LNCAP (cell line): ENCODE results near the gene SLC12A3.

Experiments
- CTCF ChIP-seq: fragments of 450-650 bp; IDR thresholded peaks from 2 replicates; pipeline ENCODE4 v1.5.1; 2017; ENCODE audit warnings: mild to moderate bottlenecking

SLC12A3 gene

GRCh38 chr16:56874800-56875199, 9.8 kb downstream of the SLC12A3 start:
- TF ChIP-seq CTCF, result no peak

GRCh38 chr16:56876048-56876447, 11.0 kb downstream of the SLC12A3 start:
- no peak for TF ChIP-seq CTCF

GRCh38 chr16:56877486-56878182, 12.6 kb downstream of the SLC12A3 start:
- TF ChIP-seq CTCF, result no peak

GRCh38 chr16:56878282-56878854, 13.4 kb downstream of the SLC12A3 start:
- no peak for TF ChIP-seq CTCF

GRCh38 chr16:56879276-56879675, 14.3 kb downstream of the SLC12A3 start:
- TF ChIP-seq CTCF, result no peak

GRCh38 chr16:56880176-56880575, 15.2 kb downstream of the SLC12A3 start:
- no peak for TF ChIP-seq CTCF

- no peak for TF ChIP-seq CTCF
These were observed 15.7 kb downstream of the SLC12A3 start for GRCh38 chr16:56880685-56881084.
